Naive B cell (primary cell): ENCODE data around the gene TFDP1. TPM values are rescaled to one million over a fixed set of nuclear protein-coding genes. Genes with fewer than 3 reads are reported as not detected.

Experiments used
- ATAC-seq, 2 donors: fragments of 150-1000 bp; cut with Tn5 transposase; 2 replicates each; pipeline ENCODE4 v1.10.0; 2021; ENCODE audit warnings: low read depth in 2 of 2, mild to moderate bottlenecking in 2 of 2, moderate library complexity in 2 of 2
- DNase-seq: peaks from one replicate; pipeline ENCODE4 v3.0.0; 2022
- H3K27ac Mint-ChIP-seq, 6 donors: one replicate each; pipeline ENCODE4 v1.8.0; 2020 to 2022; ENCODE audit warnings: mild to moderate bottlenecking in 6 of 6, mixed read lengths in 6 of 6, moderate library complexity in 5 of 6, inconsistent platforms in 2 of 6
- H3K27me3 Mint-ChIP-seq, 3 donors: one replicate each; pipeline ENCODE4 v1.8.0; 2021 to 2022; ENCODE audit warnings: mixed read lengths in 3 of 3, mild to moderate bottlenecking in 1 of 3
- H3K36me3 Mint-ChIP-seq, 2 donors: one replicate each; pipeline ENCODE4 v1.8.0; 2020 to 2022; ENCODE audit warnings: mixed read lengths in 2 of 2, inconsistent platforms in 1 of 2, mild to moderate bottlenecking in 1 of 2
- H3K4me1 Mint-ChIP-seq, 3 donors: one replicate each; pipeline ENCODE4 v1.8.0; 2020 to 2022; ENCODE audit warnings: mixed read lengths in 3 of 3, inconsistent platforms in 1 of 3, mild to moderate bottlenecking in 1 of 3, moderate library complexity in 1 of 3
- H3K4me3 Mint-ChIP-seq, 8 donors: one replicate each; pipeline ENCODE4 v1.8.0; 2020 to 2022; ENCODE audit warnings: mild to moderate bottlenecking in 8 of 8, mixed read lengths in 8 of 8, moderate library complexity in 8 of 8, inconsistent platforms in 2 of 8
- H3K9me3 Mint-ChIP-seq, 7 donors: one replicate each; pipeline ENCODE4 v1.8.0; 2020 to 2022; ENCODE audit warnings: mixed read lengths in 7 of 7, mild to moderate bottlenecking in 5 of 7, inconsistent platforms in 2 of 7, moderate library complexity in 1 of 7
- polyA plus RNA-seq, 6 donors: library from polyadenylated mRNA; unstranded; fragments of 300-500 nt; fragmentation: Illumina TruSeq; gene quantifications; one replicate each; pipeline ENCODE4 v1.2.3, GENCODE V29; 2021; ENCODE audit warnings: low read depth in 6 of 6

Gene TFDP1
- polyA plus RNA-seq, 6 donors from 2014 or later, result 25.3 to 70.8 (median 42.4) TPM

DNA sequence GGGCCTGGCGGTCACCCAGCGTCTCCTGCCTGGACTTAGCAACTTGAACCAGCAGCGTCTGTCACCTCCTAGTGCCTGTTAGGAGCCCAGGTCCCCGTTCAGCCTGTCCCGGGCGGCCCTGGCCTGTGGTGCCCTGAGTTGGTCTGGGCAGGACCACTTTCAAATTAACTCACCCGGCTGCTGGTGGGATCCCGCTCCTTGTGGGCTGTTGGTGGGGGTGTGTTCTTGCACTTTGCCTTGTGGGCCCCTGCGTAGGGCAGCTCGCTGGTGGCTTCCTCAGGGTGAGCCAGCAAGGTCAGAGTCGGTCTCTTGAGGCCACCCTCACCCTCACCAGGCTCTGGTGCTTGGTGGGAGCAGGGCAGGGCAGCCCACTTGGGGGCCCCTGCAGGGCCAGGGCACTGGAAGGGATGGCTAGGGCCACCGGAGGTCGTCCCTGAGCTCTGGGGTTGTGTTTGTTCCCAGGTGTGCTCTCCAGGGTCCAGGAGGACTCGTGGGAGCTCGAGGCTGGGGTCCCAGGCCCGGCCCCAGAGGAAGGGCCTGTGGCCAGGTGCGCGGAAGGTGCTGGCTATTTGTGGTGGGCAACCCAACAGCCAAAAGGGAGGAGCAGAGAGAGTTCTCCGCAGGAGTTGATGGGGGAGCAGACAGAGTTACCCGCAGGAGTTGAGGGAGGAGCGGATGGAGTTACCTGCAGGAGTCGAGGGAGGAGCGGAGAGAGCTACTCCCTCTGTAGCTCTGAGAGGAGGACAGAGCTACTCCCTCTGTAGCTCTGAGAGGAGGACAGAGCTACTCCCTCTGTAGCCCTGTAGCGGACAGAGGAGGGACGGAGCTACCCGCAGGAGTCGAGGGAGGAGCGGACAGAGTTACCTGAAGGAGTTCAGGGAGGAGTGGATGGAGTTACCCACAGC is 16.9 kb downstream of the TFDP1 start:
- DNase-seq (no peak), ATAC-seq (no peak)
- Mint-ChIP-seq H3K9me3 (peaks cover 0 to 4% (median 0%) of the 10 kb centered on the region in 7 donors), H3K27ac (peak overlapping the region in 3 of 6 donors; percentile 44 to 87 (median 47)), H3K36me3 (peaks cover 6 to 10% of the 10 kb centered on the region in 2 donors), H3K4me3 (peak overlapping the region in 1 of 8 donors; percentile 44), H3K27me3 (no peaks in the 10 kb centered on the region), H3K4me1 (peaks cover 5 to 20% (median 11%) of the 10 kb centered on the region in 3 donors)

DNA sequence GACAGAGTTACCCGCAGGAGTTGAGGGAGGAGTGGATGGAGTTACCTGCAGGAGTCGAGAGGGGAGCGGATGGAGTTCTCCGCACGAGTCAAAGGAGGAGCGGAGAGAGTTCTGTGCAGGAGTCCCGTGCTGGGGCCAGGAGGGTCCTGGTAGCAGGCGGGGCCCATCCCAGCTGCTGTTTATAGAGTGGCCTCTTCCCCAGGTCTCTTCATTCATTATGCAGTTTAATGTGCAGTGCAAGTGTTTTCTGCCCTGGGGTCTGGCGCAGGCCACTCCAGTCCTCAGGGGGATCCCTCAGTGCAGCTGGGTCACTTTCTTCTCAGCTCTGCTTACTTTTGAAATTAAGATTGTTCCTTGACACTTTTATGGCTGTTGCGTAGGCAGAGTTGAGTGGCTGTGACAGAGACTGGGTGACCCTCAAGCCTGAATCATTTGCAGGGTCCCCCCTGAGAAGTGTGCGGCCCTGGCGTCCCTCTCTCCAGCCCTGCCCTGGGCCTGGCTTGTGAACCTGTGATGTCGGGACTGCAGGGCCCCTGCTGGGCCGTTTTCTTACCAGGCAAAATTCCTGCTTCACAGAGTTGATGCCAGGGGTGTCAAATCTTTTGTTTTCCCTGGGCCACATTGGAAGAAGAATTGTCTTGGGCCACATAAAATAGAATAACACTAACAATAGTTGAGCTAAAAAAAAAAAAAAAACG is 17.9 kb downstream of the TFDP1 start:
- DNase-seq (no peak), ATAC-seq (no peak)
- Mint-ChIP-seq H3K4me1 (peaks cover 5 to 22% (median 11%) of the 10 kb centered on the region in 3 donors), H3K27ac (peak overlapping the region in 1 of 6 donors; percentile 17), H3K36me3 (peaks cover 6 to 10% of the 10 kb centered on the region in 2 donors), H3K9me3 (peaks cover 0 to 4% (median 0%) of the 10 kb centered on the region in 7 donors), H3K27me3 (no peaks in the 10 kb centered on the region), H3K4me3 (peak overlapping the region in 1 of 8 donors; percentile 15)

- no peaks in the 10 kb centered on the region for H3K27me3 Mint-ChIP-seq
- DNase-seq (no peak), ATAC-seq (no peak)
- H3K9me3 Mint-ChIP-seq, result peaks cover 0 to 4% (median 0%) of the 10 kb centered on the region in 7 donors
- H3K4me3 Mint-ChIP-seq, result no peak overlapping the region
- H3K27ac Mint-ChIP-seq, result peak overlapping the region in 1 of 6 donors; percentile 17
- peaks cover 6 to 10% of the 10 kb centered on the region in 2 donors for H3K36me3 Mint-ChIP-seq
- H3K4me1 Mint-ChIP-seq, result peaks cover 5 to 26% (median 15%) of the 10 kb centered on the region in 3 donors
Measured at GRCh38 chr13:113603116-113603710, 18.7 kb downstream of the TFDP1 start.

GRCh38 chr13:113604186-113604585 is 19.6 kb downstream of the TFDP1 start:
- Mint-ChIP-seq H3K36me3 (peaks cover 0 to 10% of the 10 kb centered on the region in 2 donors), H3K27me3 (no peaks in the 10 kb centered on the region), H3K27ac (no peak overlapping the region), H3K4me3 (no peak overlapping the region), H3K4me1 (peaks cover 10 to 31% (median 19%) of the 10 kb centered on the region in 3 donors), H3K9me3 (peaks cover 0 to 4% (median 0%) of the 10 kb centered on the region in 7 donors)
- ATAC-seq (no peak), DNase-seq (no peak)

DNA sequence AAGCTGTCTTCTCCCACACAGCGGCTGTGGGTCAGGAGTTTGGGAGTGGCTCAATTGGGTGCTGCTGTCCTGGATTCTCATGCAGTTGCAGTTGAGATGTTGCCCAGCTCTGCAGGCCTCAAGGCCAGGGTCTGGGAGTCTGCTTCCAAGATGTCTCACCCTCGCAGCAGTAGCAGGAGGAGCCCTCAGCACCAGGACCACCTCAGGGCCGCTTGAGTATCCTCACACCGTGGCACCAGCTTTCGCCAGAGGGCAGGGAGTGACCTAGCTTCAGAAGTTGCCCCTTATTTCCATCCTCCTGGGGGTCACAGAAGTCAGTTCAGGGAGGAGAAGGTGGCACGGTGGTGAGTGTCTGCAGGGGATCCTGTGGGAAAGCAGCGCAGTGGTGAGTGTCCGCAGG is 20.9 kb downstream of the TFDP1 start:
- H3K9me3 Mint-ChIP-seq, result no peaks in the 10 kb centered on the region
- no peaks in the 10 kb centered on the region for H3K27me3 Mint-ChIP-seq
- no peaks in the 10 kb centered on the region for H3K36me3 Mint-ChIP-seq
- H3K27ac Mint-ChIP-seq, result peak overlapping the region in 1 of 6 donors; percentile 92
- ATAC-seq, result no peak
- peaks cover 10 to 31% (median 21%) of the 10 kb centered on the region in 3 donors for H3K4me1 Mint-ChIP-seq
- no peak for DNase-seq
- H3K4me3 Mint-ChIP-seq, result no peak overlapping the region

- Mint-ChIP-seq H3K9me3 (no peaks in the 10 kb centered on the region), H3K27ac (peak overlapping the region in 1 of 6 donors; percentile 92), H3K4me3 (no peak overlapping the region), H3K27me3 (no peaks in the 10 kb centered on the region), H3K4me1 (peaks cover 10 to 32% (median 22%) of the 10 kb centered on the region in 3 donors), H3K36me3 (no peaks in the 10 kb centered on the region)
- DNase-seq (no peak), ATAC-seq (no peak)
Measured at GRCh38 chr13:113605866-113606438, 21.4 kb downstream of the TFDP1 start.

DNA sequence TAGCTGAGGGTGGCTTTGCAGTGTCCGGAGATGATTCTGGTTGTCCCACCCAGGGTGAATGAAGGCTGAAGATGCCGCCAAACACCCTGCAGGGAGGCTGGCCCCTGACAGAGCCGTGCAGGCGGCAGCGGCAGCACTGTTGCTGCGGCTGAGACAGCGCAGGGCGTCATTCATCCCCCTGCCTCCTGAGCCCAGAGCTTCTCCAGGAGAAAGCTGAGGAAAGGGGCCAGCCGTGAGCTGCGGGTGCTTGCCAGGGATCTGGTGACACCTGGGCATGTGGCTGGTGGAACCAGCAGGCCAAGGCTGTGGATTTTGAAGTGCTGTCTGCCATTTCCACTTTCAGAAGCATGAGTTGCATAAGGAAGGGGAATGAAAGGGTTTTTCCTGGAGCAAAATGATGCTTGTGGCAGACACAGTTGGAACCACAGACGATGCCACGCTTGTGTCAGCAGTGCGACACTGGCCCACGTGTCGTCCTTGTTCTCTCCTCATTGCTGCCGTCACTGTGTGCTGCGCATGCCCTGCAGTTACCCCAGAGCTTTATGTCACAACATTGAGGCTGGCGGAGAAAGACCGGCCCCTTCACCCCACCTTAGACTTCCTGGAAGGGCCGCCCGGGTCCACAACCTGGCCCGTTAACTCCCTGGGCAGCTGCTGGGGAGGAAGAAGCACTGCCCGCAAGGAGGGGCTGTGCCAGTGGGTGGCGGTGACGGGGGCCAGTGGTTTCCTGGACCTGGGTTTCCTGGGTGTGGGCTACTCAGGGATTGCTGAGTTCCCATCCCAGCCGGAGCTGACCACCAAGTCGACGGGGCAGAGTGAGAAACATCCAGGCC is 22.7 kb downstream of the TFDP1 start:
- no peak for ATAC-seq

DNA sequence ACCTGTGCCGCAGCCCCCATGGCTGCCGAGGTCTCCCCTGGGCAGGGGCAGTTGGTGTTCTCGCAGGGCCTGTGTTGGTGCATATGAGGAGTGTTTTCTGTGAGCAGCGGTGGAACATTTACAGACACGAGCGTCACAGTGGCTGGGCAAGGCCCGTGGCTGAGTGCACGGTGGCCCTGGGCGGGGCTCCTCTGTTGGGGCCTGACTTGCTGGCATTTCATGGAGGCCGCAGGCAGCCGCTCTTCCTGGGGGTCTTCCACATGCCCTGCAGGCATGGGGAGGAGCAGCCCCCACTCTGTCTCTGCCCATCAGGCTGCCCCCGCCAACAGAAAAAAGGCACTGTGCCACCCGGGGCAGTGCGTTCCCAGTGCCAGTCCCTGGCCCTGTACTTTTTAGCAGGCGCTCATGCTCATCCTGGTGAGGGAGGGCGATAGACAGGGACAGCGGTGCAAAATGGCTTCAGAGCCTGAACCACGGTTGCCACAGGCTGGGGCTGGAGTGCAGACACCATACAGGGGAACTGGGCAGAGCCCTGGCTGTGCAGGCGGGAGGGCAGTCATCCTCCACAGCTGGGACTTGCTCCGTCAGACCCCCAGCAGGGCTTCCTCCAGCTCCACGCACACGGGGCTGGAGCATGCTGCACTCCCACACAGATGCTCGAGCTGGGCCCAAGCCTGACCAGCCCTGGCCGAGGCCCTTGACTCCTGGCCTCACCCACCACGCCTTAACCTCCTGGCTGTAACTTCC is 23.5 kb downstream of the TFDP1 start:
- no peak for DNase-seq
- Mint-ChIP-seq H3K36me3 (peaks cover 0 to 7% of the 10 kb centered on the region in 2 donors), H3K4me1 (peaks cover 10 to 22% (median 18%) of the 10 kb centered on the region in 3 donors), H3K9me3 (no peaks in the 10 kb centered on the region), H3K4me3 (no peak overlapping the region), H3K27me3 (no peaks in the 10 kb centered on the region), H3K27ac (no peak overlapping the region)
- ATAC-seq, result no peak

More for the DNA sequence above, 22.7 kb downstream of the TFDP1 start:
- Mint-ChIP-seq H3K27me3 (no peaks in the 10 kb centered on the region), H3K4me3 (peak overlapping the region in 1 of 8 donors; percentile 16), H3K36me3 (peaks cover 0 to 4% of the 10 kb centered on the region in 2 donors), H3K4me1 (peaks cover 10 to 25% (median 18%) of the 10 kb centered on the region in 3 donors), H3K27ac (peak overlapping the region in 1 of 6 donors; percentile 41), H3K9me3 (no peaks in the 10 kb centered on the region)
- DNase-seq, result no peak

- DNase-seq (no peak), ATAC-seq (no peak)
- peaks cover 10 to 22% (median 18%) of the 10 kb centered on the region in 3 donors for H3K4me1 Mint-ChIP-seq
- peaks cover 0 to 7% of the 10 kb centered on the region in 2 donors for H3K36me3 Mint-ChIP-seq
- no peaks in the 10 kb centered on the region for H3K9me3 Mint-ChIP-seq
- no peak overlapping the region for H3K4me3 Mint-ChIP-seq
- no peaks in the 10 kb centered on the region for H3K27me3 Mint-ChIP-seq
- peak overlapping the region in 1 of 6 donors; percentile 80 for H3K27ac Mint-ChIP-seq
Measured at GRCh38 chr13:113608967-113609533, 24.5 kb downstream of the TFDP1 start.

DNA sequence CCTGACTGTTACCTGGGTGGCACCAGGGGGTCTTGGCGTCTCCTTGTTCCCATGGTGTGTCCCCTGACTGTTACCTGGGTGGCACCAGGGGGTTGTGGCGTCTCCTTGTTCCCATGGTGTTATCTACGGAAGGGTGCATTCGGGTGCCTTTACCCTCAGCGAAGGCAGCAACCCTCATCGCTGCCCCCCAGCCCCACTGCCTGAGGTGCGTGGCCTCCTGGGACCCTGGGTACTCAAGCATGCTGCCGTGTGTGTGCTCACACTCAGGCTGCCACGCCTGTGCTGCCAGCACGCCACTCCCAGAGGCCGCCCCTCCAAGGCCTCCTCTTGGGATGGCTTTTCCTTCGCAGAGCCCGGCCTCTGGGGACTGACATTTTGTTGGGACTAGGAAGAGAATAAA is 25.1 kb downstream of the TFDP1 start:
- Mint-ChIP-seq H3K27ac (no peak overlapping the region), H3K4me1 (peaks cover 10 to 21% (median 18%) of the 10 kb centered on the region in 3 donors), H3K27me3 (no peaks in the 10 kb centered on the region), H3K4me3 (no peak overlapping the region), H3K9me3 (no peaks in the 10 kb centered on the region), H3K36me3 (peaks cover 0 to 7% of the 10 kb centered on the region in 2 donors)
- DNase-seq (no peak), ATAC-seq (no peak)

DNA sequence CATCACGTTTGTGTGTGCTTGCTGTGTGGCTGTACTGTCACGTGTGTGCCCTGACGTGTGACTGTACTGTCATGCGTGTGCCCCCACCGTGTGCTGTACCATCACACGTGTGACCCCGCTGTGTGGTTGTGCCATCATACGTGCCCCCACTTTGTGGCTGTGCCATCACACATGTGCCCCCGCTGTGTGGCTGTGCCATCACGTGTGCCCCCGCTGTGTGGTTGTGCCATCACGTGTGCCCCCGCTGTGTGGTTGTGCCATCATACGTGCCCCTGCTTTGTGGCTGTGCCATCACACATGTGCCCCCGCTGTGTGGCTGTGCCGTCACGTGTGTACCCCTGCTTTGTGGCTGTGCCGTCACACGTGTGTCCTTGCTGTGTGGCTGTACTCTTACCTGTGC is 25.7 kb downstream of the TFDP1 start:
- Mint-ChIP-seq H3K9me3 (no peaks in the 10 kb centered on the region), H3K27me3 (no peaks in the 10 kb centered on the region), H3K27ac (peak overlapping the region in 1 of 6 donors; percentile 46), H3K36me3 (peaks cover 0 to 7% of the 10 kb centered on the region in 2 donors), H3K4me1 (peaks cover 5 to 17% (median 14%) of the 10 kb centered on the region in 3 donors), H3K4me3 (no peak overlapping the region)
- no peak for ATAC-seq
- DNase-seq, result no peak
